Vagina (tissue), 2 donors: ENCODE results near the gene EDEM1.

ENCODE experiments used
- POLR2AphosphoS5 ChIP-seq, 2 donors: sonication (generic); formaldehyde crosslinking; IDR thresholded peaks; one replicate each; pipeline ENCODE4 v1.9.0; 2017; ENCODE audit warnings: antibody characterized with exemption in 2 of 2, mild to moderate bottlenecking in 2 of 2, low read depth in 1 of 2; ENCODE audit not compliant: insufficient read depth in 1 of 2
- TF ChIP-seq, protein P1 (sequence below), 3 experiments: fragments of 450-650 bp in 2 of 3; fragments of 200-600 bp in 1 of 3; sonication (generic) in 1 of 3; IDR thresholded peaks; one replicate each; pipeline ENCODE4 v1.5.1; 2017 to 2019; ENCODE audit warnings: antibody characterized with exemption in 3 of 3, mild to moderate bottlenecking in 2 of 3, moderate library complexity in 2 of 3

DNA sequence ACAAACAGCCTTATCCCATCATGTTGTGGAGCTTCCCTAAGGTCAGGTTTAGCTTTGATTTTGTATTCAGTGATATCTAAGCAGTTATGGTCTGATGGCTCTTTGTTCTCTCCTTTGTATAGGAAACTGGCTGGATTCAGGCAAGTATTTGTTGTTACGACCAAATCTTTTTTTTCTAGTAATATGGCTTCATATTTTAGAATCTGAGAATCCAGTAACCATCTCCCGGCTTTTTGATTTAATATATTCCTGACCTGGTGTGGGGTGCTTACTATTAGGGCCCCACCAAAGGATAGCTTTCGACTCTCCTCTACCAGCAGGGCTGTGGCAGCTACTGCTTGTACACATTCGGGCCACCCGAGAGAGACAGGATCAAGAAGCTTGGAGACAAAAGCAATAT, 42.4 kb upstream of the EDEM1 start:
- TF ChIP-seq, protein P1, sequence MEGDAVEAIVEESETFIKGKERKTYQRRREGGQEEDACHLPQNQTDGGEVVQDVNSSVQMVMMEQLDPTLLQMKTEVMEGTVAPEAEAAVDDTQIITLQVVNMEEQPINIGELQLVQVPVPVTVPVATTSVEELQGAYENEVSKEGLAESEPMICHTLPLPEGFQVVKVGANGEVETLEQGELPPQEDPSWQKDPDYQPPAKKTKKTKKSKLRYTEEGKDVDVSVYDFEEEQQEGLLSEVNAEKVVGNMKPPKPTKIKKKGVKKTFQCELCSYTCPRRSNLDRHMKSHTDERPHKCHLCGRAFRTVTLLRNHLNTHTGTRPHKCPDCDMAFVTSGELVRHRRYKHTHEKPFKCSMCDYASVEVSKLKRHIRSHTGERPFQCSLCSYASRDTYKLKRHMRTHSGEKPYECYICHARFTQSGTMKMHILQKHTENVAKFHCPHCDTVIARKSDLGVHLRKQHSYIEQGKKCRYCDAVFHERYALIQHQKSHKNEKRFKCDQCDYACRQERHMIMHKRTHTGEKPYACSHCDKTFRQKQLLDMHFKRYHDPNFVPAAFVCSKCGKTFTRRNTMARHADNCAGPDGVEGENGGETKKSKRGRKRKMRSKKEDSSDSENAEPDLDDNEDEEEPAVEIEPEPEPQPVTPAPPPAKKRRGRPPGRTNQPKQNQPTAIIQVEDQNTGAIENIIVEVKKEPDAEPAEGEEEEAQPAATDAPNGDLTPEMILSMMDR (IDR thresholded peaks at IDR 0.05): no peak
- no peak for TF ChIP-seq POLR2AphosphoS5 (IDR thresholded peaks at IDR 0.05; ENCODE audit: insufficient read depth in 1 of 2, low read depth in 1 of 2)
